HG03095 (cell line): ENCODE results near the gene FCRL1.

ENCODE experiments used
- ATAC-seq: cut with Tn5 transposase; IDR thresholded peaks from one replicate; pipeline ENCODE4 v1.9.1; 2021; ENCODE audit warnings: moderate library complexity; ENCODE audit not compliant: unreplicated experiment

The FCRL1 gene

GRCh38 chr1:157819896-157820295 is at the start of gene FCRL1:
Gene FCRL1 (minus strand): TSS chr1:157820120. CDS start chr1:157820037, 83 bp downstream.
- no peak for ATAC-seq

GRCh38 chr1:157868654-157869053 is 48.7 kb upstream of the FCRL1 start:
- no peak for ATAC-seq

- no peak for ATAC-seq
These were observed 42.5 kb upstream of the FCRL1 start for GRCh38 chr1:157862114-157863070.

GRCh38 chr1:157856538-157856937 is 36.6 kb upstream of the FCRL1 start:
- no peak for ATAC-seq

GRCh38 chr1:157852476-157852875 is 32.6 kb upstream of the FCRL1 start:
- no peak for ATAC-seq

GRCh38 chr1:157849229-157849875 is 29.4 kb upstream of the FCRL1 start:
- ATAC-seq, result peak; percentile 58

- ATAC-seq, result no peak
These were observed 24.3 kb upstream of the FCRL1 start for GRCh38 chr1:157844089-157844830.

- ATAC-seq, result no peak
These were observed 23.0 kb upstream of the FCRL1 start for GRCh38 chr1:157842939-157843338.

GRCh38 chr1:157841708-157842107 is 21.8 kb upstream of the FCRL1 start, which contains the start of gene CD5L:
Gene CD5L (minus strand): TSS chr1:157841808. CDS start chr1:157841701, 107 bp downstream.
- no peak for ATAC-seq

GRCh38 chr1:157838966-157839365 is 19.0 kb upstream of the FCRL1 start:
- ATAC-seq, result no peak

GRCh38 chr1:157834430-157834829 is 14.5 kb upstream of the FCRL1 start:
- ATAC-seq, result no peak

GRCh38 chr1:157833145-157833544 is 13.2 kb upstream of the FCRL1 start:
- no peak for ATAC-seq

- ATAC-seq, result no peak
These were observed 12.2 kb upstream of the FCRL1 start for GRCh38 chr1:157831968-157832626.

GRCh38 chr1:157830887-157831286 is 11.0 kb upstream of the FCRL1 start:
- no peak for ATAC-seq

- no peak for ATAC-seq
These were observed 9.8 kb upstream of the FCRL1 start for GRCh38 chr1:157829711-157830110.

- ATAC-seq, result no peak
These were observed 9.3 kb upstream of the FCRL1 start for GRCh38 chr1:157829210-157829609.

- ATAC-seq, result no peak
These were observed 379 bp upstream of the FCRL1 start for GRCh38 chr1:157820299-157820698.

GRCh38 chr1:157819215-157819614 is 705 bp downstream of the FCRL1 start:
- ATAC-seq, result no peak

GRCh38 chr1:157813269-157813668 is 6.7 kb downstream of the FCRL1 start:
- ATAC-seq, result no peak

GRCh38 chr1:157806431-157807149 is 13.3 kb downstream of the FCRL1 start:
- peak; percentile 86 for ATAC-seq
